Activated naive CD4-positive, alpha-beta T cell treated with anti-CD3 and anti-CD28 coated beads, Interleukin-2, amount 10 ng/mL, durations not matched to agents 7 days and 5 days (primary cell): ENCODE results near the gene EPHA2.

ENCODE experiments used
- CTCF ChIA-PET: fragments of 350-600 bp; sonication (Branson Sonifier 250); formaldehyde crosslinking; loops from one replicate; lab custom pipeline; 2021; ENCODE audit warnings: antibody characterized with exemption; lab: Charles Lee
- DNase-seq: peaks from one replicate; pipeline ENCODE4 v3.0.0-alpha.2; 2020
- H3K27ac Mint-ChIP-seq: one replicate; pipeline ENCODE4 v1.8.0; 2021; ENCODE audit warnings: mild to moderate bottlenecking, moderate library complexity, mixed read lengths
- H3K27me3 Mint-ChIP-seq: one replicate; pipeline ENCODE4 v1.8.0; 2021; ENCODE audit warnings: mild to moderate bottlenecking, mixed read lengths
- H3K36me3 Mint-ChIP-seq: one replicate; pipeline ENCODE4 v1.8.0; 2021; ENCODE audit warnings: mixed read lengths
- H3K4me1 Mint-ChIP-seq: one replicate; pipeline ENCODE4 v1.8.0; 2021; ENCODE audit warnings: mixed read lengths
- H3K4me3 Mint-ChIP-seq: one replicate; pipeline ENCODE4 v1.8.0; 2021; ENCODE audit warnings: mild to moderate bottlenecking, moderate library complexity, mixed read lengths
- H3K9me3 Mint-ChIP-seq: one replicate; pipeline ENCODE4 v1.8.0; 2021; ENCODE audit warnings: mixed read lengths

EPHA2 gene

DNA sequence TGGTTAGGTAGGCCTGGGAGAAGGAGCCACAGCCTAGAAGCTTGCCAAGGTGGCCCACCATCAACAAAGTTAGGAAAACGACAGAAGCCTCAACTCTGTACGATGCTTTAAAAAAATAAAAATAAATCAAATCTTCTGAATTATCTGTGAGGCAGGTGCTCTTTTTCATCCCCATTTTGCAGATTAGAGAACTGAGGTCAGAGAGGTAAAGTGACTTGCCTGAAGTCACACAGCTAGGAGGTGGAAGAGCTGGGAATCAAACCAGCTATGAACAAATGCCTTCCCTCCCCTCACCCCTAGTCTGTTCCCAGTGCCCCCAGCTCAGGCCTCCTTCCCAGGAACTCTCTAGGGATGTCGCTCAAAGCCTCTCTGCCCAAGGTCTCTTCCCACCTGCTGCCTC lies 30.4 kb downstream of the EPHA2 start:
- DNase-seq: no peak
- CTCF ChIA-PET: interaction anchor here (1.3 kb wide), 1 partner anchor 43 kb away, joined by 4 read pairs; no protein-coding TSS in a partner anchor

GRCh38 chr1:16125088-16125470 lies 30.8 kb downstream of the EPHA2 start:
- Mint-ChIP-seq H3K36me3 (no peaks in the 10 kb centered on the region), H3K4me1 (no peaks in the 10 kb centered on the region), H3K27me3 (peaks cover 26% of the 10 kb centered on the region), H3K27ac (no peak overlapping the region), H3K4me3 (no peak overlapping the region), H3K9me3 (no peaks in the 10 kb centered on the region)
- CTCF ChIA-PET: interaction anchor here (1.3 kb wide), 1 partner anchor 42 kb away, joined by 4 read pairs; no protein-coding TSS in a partner anchor
- no peak for DNase-seq

More for the DNA sequence above, 30.4 kb downstream of the EPHA2 start:
- Mint-ChIP-seq H3K27ac (no peak overlapping the region), H3K4me1 (no peaks in the 10 kb centered on the region), H3K27me3 (peaks cover 23% of the 10 kb centered on the region), H3K9me3 (no peaks in the 10 kb centered on the region), H3K4me3 (no peak overlapping the region), H3K36me3 (no peaks in the 10 kb centered on the region)

DNA sequence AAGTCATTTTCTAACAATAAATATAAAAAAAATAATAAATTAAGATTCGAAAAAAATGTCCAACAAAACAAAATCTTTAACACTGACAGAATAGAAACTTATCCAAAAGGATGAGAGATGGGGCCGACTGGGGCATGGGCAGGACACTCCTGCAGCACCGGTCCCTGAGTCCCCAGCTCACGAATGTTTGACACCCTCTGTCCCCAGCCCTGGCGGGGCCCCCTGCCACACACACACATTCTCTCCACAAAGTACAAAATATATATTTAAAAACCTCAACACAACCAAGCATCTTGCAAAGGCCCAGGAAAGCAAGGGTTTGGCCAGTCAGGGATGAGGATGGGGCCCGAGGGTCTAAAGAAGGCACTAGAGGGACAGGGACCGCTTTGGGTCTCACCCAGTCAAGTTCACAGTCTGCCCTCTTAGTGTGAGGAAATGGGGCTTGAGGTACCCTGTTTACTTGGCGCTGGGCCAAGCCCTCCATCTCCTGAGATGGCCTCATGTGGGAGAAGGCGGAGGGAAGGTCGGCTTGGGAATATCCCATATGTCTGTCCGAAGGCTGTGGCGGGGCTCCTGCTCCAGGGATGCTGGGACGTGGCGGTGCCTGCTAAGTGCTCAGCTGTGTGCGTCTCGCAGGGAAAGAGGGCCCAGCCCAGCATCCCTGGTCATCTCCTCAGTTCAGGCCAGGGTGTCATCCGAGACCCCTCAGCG lies 31.3 kb downstream of the EPHA2 start:
- DNase-seq: no peak
- CTCF ChIA-PET: interaction anchor here (1.3 to 2.2 kb wide), 2 partner anchors 42 to 64 kb away, joined by 4 to 5 read pairs; no protein-coding TSS in a partner anchor
- H3K9me3 Mint-ChIP-seq: no peaks in the 10 kb centered on the region
- no peak overlapping the region for H3K27ac Mint-ChIP-seq
- peaks cover 27% of the 10 kb centered on the region for H3K27me3 Mint-ChIP-seq
- no peak overlapping the region for H3K4me3 Mint-ChIP-seq
- H3K36me3 Mint-ChIP-seq: no peaks in the 10 kb centered on the region
- no peaks in the 10 kb centered on the region for H3K4me1 Mint-ChIP-seq

DNA sequence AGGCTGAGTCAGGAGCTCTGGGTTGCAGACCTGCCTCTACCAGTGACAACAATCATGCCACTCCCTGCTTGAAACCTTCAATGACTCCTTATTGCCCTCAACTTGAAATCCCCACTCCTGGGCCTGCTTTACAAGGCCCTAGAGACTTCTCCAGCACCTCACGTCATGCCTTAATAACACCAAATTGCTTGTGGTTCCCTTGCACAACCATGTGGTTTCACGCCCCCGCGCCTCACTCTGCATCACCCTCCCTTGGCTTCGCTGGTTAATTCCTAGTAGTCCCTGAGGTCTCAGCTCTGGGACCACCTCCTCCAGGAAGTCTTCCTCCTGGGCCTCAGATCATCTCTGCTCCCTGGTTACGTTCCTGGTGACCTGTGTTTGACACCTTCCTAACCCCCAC lies 33.0 kb downstream of the EPHA2 start:
- H3K27ac Mint-ChIP-seq: no peak overlapping the region
- no peaks in the 10 kb centered on the region for H3K9me3 Mint-ChIP-seq
- H3K4me1 Mint-ChIP-seq: no peaks in the 10 kb centered on the region
- peaks cover 18% of the 10 kb centered on the region for H3K27me3 Mint-ChIP-seq
- H3K4me3 Mint-ChIP-seq: no peak overlapping the region
- no peak for DNase-seq
- CTCF ChIA-PET: interaction anchor here (0.9 to 2.2 kb wide), 3 partner anchors 44 to 66 kb away, joined by 3 to 5 read pairs (median 4); no protein-coding TSS in a partner anchor
- no peaks in the 10 kb centered on the region for H3K36me3 Mint-ChIP-seq

- H3K4me3 Mint-ChIP-seq: no peak overlapping the region
- H3K4me1 Mint-ChIP-seq: no peaks in the 10 kb centered on the region
- no peaks in the 10 kb centered on the region for H3K36me3 Mint-ChIP-seq
- DNase-seq: no peak
- CTCF ChIA-PET: interaction anchor here (1.5 to 2.2 kb wide), 2 partner anchors 64 to 66 kb away, joined by 3 to 5 read pairs; no protein-coding TSS in a partner anchor
- no peaks in the 10 kb centered on the region for H3K9me3 Mint-ChIP-seq
- no peak overlapping the region for H3K27ac Mint-ChIP-seq
- peaks cover 16% of the 10 kb centered on the region for H3K27me3 Mint-ChIP-seq
Observed at GRCh38 chr1:16122350-16122881, 33.5 kb downstream of the EPHA2 start.

DNA sequence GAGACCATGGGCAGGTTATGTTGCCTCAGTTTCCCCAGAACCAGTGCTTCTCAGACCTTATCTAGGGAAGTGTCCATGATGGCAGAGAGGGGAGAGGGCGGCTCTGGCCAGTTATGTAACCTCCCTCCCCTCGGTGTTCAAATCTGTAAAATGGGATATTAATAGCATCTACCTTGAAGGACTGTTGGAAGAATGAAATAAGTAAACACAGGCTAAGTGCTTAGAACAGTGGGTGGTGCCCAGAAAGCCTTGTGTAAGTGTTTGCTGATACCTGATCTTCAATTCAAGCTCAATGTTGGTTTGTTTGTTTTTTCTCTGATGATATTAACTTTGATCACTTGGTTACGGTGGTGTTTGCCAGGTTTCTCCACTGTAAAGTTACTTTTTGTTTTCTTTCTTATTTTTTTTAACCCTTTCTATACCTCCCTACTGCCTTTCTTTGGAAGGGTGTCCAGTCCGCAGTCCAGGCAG lies 34.9 kb downstream of the EPHA2 start:
- Mint-ChIP-seq H3K4me3 (no peak overlapping the region), H3K27me3 (peaks cover 15% of the 10 kb centered on the region), H3K9me3 (no peaks in the 10 kb centered on the region), H3K36me3 (no peaks in the 10 kb centered on the region), H3K4me1 (no peaks in the 10 kb centered on the region), H3K27ac (no peak overlapping the region)
- CTCF ChIA-PET: interaction anchor here (0.5 to 0.8 kb wide), 2 partner anchors 29 to 241 kb away, joined by 3 read pairs; no protein-coding TSS in a partner anchor
- DNase-seq: no peak

DNA sequence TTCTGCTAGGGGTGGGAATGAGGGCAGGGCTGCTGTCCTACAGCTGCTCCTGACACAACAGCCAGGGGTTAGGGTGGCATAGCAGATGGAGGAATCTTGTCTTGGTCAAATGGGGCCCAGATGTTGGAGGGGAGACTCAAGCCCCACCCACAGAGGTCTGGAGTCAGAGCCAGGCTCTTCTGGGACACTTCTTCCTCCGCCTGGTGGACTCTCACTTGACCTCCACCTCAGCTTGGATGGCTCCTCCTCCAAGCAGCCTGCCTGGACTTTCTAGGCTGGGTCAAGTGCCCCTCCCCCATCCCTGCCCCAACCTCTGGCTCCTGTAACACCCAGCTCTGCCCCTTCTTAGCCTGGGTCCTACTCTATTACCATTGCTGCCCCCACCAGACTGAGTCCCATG lies 35.5 kb downstream of the EPHA2 start:
- H3K9me3 Mint-ChIP-seq: no peaks in the 10 kb centered on the region
- H3K27me3 Mint-ChIP-seq: peaks cover 15% of the 10 kb centered on the region
- no peak for DNase-seq
- no peak overlapping the region for H3K27ac Mint-ChIP-seq
- H3K36me3 Mint-ChIP-seq: no peaks in the 10 kb centered on the region
- CTCF ChIA-PET: interaction anchor here (0.5 to 0.6 kb wide), 2 partner anchors 67 to 242 kb away, joined by 3 to 4 read pairs; no protein-coding TSS in a partner anchor
- H3K4me1 Mint-ChIP-seq: no peaks in the 10 kb centered on the region
- no peak overlapping the region for H3K4me3 Mint-ChIP-seq

- Mint-ChIP-seq H3K4me1 (no peaks in the 10 kb centered on the region), H3K4me3 (no peak overlapping the region), H3K36me3 (no peaks in the 10 kb centered on the region), H3K27ac (no peak overlapping the region), H3K9me3 (no peaks in the 10 kb centered on the region), H3K27me3 (peaks cover 15% of the 10 kb centered on the region)
- CTCF ChIA-PET: interaction anchor here (0.6 kb wide), 1 partner anchor 67 kb away, joined by 4 read pairs; no protein-coding TSS in a partner anchor
- no peak for DNase-seq
Observed at GRCh38 chr1:16119926-16120325, 35.9 kb downstream of the EPHA2 start.

- no peaks in the 10 kb centered on the region for H3K36me3 Mint-ChIP-seq
- H3K9me3 Mint-ChIP-seq: no peaks in the 10 kb centered on the region
- DNase-seq: no peak
- H3K27ac Mint-ChIP-seq: no peak overlapping the region
- H3K4me3 Mint-ChIP-seq: no peak overlapping the region
- no peaks in the 10 kb centered on the region for H3K4me1 Mint-ChIP-seq
- H3K27me3 Mint-ChIP-seq: peaks cover 11% of the 10 kb centered on the region
- CTCF ChIA-PET: no interaction called here
Observed at GRCh38 chr1:16119504-16119903, 36.4 kb downstream of the EPHA2 start.

DNA sequence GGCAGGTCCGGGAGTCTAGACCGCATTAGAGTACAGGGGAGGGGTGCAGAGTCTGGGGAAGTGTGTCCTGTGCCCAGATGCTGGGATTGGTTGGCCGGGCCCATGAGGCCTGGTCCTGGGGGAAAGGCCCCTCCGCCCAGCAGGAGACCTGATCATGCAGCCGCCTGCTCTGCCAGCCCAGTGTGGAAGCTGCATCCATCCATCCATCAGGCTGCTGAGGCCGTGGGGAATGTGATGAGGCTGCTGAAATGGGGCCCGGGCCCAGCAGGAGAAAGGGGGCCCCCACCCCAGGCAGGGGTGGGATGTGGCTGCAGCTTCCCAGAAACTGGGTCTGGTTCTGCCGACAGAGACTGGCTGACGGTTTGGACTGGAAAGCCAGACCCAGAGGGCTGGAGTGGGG lies 37.2 kb downstream of the EPHA2 start:
- DNase-seq: no peak
- CTCF ChIA-PET: no interaction called here
- H3K27ac Mint-ChIP-seq: no peak overlapping the region
- peaks cover 11% of the 10 kb centered on the region for H3K27me3 Mint-ChIP-seq
- H3K9me3 Mint-ChIP-seq: no peaks in the 10 kb centered on the region
- no peaks in the 10 kb centered on the region for H3K4me1 Mint-ChIP-seq
- no peaks in the 10 kb centered on the region for H3K36me3 Mint-ChIP-seq
- no peak overlapping the region for H3K4me3 Mint-ChIP-seq

GRCh38 chr1:16117936-16118335 lies 37.9 kb downstream of the EPHA2 start:
- H3K27me3 Mint-ChIP-seq: peaks cover 13% of the 10 kb centered on the region
- H3K36me3 Mint-ChIP-seq: no peaks in the 10 kb centered on the region
- no peaks in the 10 kb centered on the region for H3K4me1 Mint-ChIP-seq
- no peak overlapping the region for H3K4me3 Mint-ChIP-seq
- no peak overlapping the region for H3K27ac Mint-ChIP-seq
- DNase-seq: no peak
- CTCF ChIA-PET: no interaction called here
- no peaks in the 10 kb centered on the region for H3K9me3 Mint-ChIP-seq

DNA sequence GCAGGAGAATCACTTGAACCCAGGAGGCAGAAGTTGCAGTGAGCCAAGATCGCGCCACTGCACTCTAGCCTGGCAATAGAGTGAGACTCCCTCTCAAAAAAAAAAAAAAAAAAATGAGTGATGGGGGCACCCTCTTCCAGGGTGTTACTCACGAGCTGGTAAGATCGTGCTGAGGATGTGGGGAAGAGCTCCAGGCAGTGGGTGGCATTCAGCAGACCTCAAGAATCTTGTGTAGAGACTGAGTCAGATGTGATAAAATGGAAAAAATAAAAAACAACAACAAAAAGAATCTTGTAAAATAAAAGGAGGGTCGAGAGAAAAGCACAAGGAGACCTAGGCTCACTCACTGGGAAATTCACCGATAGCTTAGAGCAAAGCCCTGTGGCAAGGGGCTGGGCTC lies 38.5 kb downstream of the EPHA2 start:
- no peaks in the 10 kb centered on the region for H3K9me3 Mint-ChIP-seq
- CTCF ChIA-PET: interaction anchor here (0.6 kb wide), 1 partner anchor 414 kb away, joined by 3 read pairs; no protein-coding TSS in a partner anchor
- DNase-seq: no peak
- H3K27me3 Mint-ChIP-seq: peaks cover 19% of the 10 kb centered on the region
- H3K27ac Mint-ChIP-seq: no peak overlapping the region
- no peak overlapping the region for H3K4me3 Mint-ChIP-seq
- no peaks in the 10 kb centered on the region for H3K36me3 Mint-ChIP-seq
- H3K4me1 Mint-ChIP-seq: no peaks in the 10 kb centered on the region

DNA sequence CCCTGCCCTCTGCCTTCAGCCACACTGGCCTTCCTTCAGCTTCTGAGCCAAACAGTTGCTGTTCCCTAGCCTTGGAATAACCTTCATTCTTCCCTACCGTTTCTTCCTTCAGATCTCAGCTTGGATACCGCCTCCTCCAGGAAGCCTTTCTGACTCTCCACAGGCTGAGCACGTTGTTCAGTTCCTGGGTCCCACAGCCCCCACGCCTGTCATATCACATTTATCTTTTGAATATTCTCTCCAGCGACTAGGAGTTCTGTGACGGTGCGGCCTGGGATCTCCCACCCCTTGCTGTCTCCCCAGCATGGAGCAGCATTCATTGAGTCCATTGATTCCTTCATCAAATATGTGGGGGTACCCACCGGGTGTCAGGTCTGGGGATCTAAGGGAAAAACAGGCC lies 39.2 kb downstream of the EPHA2 start:
- DNase-seq: no peak
- Mint-ChIP-seq H3K27me3 (peaks cover 23% of the 10 kb centered on the region), H3K4me1 (no peaks in the 10 kb centered on the region), H3K9me3 (no peaks in the 10 kb centered on the region), H3K36me3 (no peaks in the 10 kb centered on the region), H3K27ac (no peak overlapping the region), H3K4me3 (no peak overlapping the region)
- CTCF ChIA-PET: no interaction called here

DNA sequence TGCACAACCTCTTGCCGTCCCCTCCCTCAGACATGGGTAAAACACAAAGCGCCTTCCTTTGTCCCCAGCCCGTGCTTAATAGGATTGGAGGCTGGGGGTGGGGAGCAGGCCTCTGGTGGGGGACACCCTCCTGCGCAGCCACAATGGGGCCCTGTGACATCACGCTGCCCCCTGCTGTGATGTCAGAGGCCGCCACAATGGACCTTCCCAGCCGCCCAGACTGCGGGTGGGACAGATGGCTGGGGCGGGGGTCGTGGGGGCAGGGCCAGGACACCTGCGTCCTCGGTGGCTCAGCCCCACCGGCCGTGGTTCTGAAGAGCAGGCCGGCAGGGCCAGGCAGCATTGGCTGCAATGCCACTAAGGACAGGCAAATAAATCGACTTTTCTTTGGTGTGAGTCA lies 39.9 kb downstream of the EPHA2 start:
- H3K4me1 Mint-ChIP-seq: no peaks in the 10 kb centered on the region
- H3K4me3 Mint-ChIP-seq: no peak overlapping the region
- H3K27ac Mint-ChIP-seq: no peak overlapping the region
- peaks cover 24% of the 10 kb centered on the region for H3K27me3 Mint-ChIP-seq
- no peaks in the 10 kb centered on the region for H3K9me3 Mint-ChIP-seq
- CTCF ChIA-PET: no interaction called here
- H3K36me3 Mint-ChIP-seq: no peaks in the 10 kb centered on the region
- no peak for DNase-seq
